CD4-positive, alpha-beta T cell (primary cell): ENCODE results near the gene TUBB4B. TPM values are rescaled to one million over a fixed set of nuclear protein-coding genes. Genes with fewer than 3 reads are reported as not detected.

Experiments used
- ATAC-seq: fragments of 200-7000 bp; cut with Tn5 transposase; one replicate; pipeline ENCODE4 v1.10.0; 2022; ENCODE audit warnings: mild to moderate bottlenecking; ENCODE audit not compliant: poor library complexity
- CTCF ChIA-PET: fragments of 350-600 bp; sonication (Branson Sonifier 250); formaldehyde crosslinking; loops from one replicate; lab custom pipeline; 2021; ENCODE audit warnings: antibody characterized with exemption, inconsistent platforms; lab: Charles Lee
- POLR2A ChIA-PET: fragments of 350-600 bp; sonication (Branson Sonifier 250); formaldehyde crosslinking; loops from one replicate; lab custom pipeline; 2021; ENCODE audit warnings: antibody characterized with exemption, inconsistent platforms; lab: Charles Lee
- DNase-seq, 14 experiments: peaks; one replicate each; pipeline ENCODE4 v3.0.0-alpha.2; 2013 to 2020; ENCODE audit warnings: mixed read lengths in 2 of 14
- H3K27ac ChIP-seq, 2 donors: one replicate each; pipeline versions ENCODE4 v1.5.1 to v1.7.0; 2013; ENCODE audit warnings: low read length in 2 of 2, low read depth in 1 of 2, mild to moderate bottlenecking in 1 of 2
- H3K27me3 ChIP-seq, 2 experiments: 1 replicate in 1 of 2; 2 replicates in 1 of 2; pipeline versions ENCODE4 v1.6.1 to v1.7.0; 2013; ENCODE audit warnings: low read length in 2 of 2, control low read depth in 1 of 2, mild to moderate bottlenecking in 1 of 2, moderate library complexity in 1 of 2; ENCODE audit not compliant: insufficient read depth in 2 of 2, control insufficient read depth in 1 of 2
- H3K36me3 ChIP-seq: one replicate; pipeline ENCODE4 v1.6.1; 2013; ENCODE audit warnings: low read length, control low read depth; ENCODE audit not compliant: insufficient read depth
- H3K4me1 ChIP-seq: one replicate; pipeline ENCODE4 v1.6.1; 2013; ENCODE audit warnings: low read length, control low read depth; ENCODE audit not compliant: insufficient read depth
- H3K4me3 ChIP-seq: one replicate; pipeline ENCODE4 v1.5.1; 2013; ENCODE audit warnings: mild to moderate bottlenecking, low read length, moderate library complexity
- H3K9me3 ChIP-seq, 2 experiments: 1 replicate in 1 of 2; 2 replicates in 1 of 2; pipeline versions ENCODE4 v1.6.1 to v1.7.0; 2013; ENCODE audit warnings: low read length in 2 of 2, mild to moderate bottlenecking in 2 of 2, control low read depth in 1 of 2, moderate library complexity in 1 of 2; ENCODE audit not compliant: control insufficient read depth in 1 of 2, insufficient read depth in 1 of 2
- H3K27ac Mint-ChIP-seq: one replicate; pipeline ENCODE4 v1.8.0; 2020; ENCODE audit warnings: mixed read lengths
- H3K27me3 Mint-ChIP-seq: one replicate; pipeline ENCODE4 v1.8.0; 2021; ENCODE audit warnings: mixed read lengths
- H3K36me3 Mint-ChIP-seq: one replicate; pipeline ENCODE4 v1.8.0; 2021; ENCODE audit warnings: low read depth, mixed read lengths
- H3K4me1 Mint-ChIP-seq: one replicate; pipeline ENCODE4 v1.8.0; 2021; ENCODE audit warnings: low read depth, mixed read lengths
- H3K4me3 Mint-ChIP-seq: one replicate; pipeline ENCODE4 v1.8.0; 2020; ENCODE audit warnings: mild to moderate bottlenecking, mixed read lengths
- H3K9me3 Mint-ChIP-seq: one replicate; pipeline ENCODE4 v1.8.0; 2020; ENCODE audit warnings: mixed read lengths
- intact Hi-C, 2 experiments: fragments of 100-400 bp; cut with DNase I in 1 of 2; cut with micrococcal nuclease in 1 of 2; formaldehyde crosslinking; loops; one replicate each; pipeline versions ENCODE4 v1.15.1 to v1.9.0; 2023 to 2025; cut with DNase I, micrococcal nuclease
- total RNA-seq, 174 experiments: library from RNA in 2 of 174; stranded (reverse) in 2 of 174; gene quantifications; one replicate each; pipeline ENCODE4 v1.2.3 and lab custom pipeline; 2021 to 2026
- TF ChIP-seq, protein P1 (sequence below): fragments of 200-600 bp; IDR thresholded peaks from one replicate; pipeline ENCODE4 v1.8.0; 2022; ENCODE audit warnings: antibody characterized with exemption, mild to moderate bottlenecking

The TUBB4B gene
- total RNA-seq, 2 experiments from 2014 or later = 93.8 to 98.2 TPM

DNA sequence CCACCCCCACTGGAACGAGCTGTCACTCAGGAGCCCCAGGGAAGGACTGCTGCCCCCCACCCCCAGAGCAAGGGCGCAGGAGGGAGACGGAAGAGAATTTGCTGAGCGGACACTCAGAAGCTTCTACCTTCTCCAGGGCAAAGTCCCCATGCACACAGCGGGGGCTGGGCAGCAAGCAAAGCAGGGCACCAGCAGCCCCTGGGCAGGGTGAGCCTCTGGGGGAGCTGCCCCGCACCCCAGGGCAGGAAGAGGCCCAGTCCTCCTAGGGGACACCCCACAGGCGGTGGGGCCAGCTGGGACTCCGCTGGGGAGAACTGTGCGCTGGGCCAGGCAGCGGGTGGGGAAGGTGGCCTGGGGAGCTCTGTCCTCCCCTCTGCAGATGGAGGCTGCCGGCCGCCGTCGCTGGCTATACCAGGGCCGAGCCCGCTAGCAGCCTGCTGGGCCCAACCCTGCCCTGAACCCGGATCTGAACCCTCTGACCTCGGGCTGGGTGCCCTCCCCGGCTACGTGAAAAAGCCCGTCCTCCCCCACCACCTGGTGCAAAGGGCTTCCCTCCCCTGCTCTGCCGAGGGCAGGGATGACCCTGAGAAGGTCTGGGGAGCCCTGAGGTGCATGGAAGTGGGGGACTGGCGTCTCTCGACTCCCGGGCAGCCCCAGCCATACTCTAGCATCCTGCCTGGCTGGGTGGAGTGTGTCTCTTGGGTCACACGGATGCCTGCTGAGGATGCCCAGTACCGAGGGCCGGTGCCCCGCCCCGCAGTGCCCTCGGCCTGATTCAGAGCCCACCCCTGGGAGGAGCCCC, 11.0 kb upstream of the TUBB4B start:
- Mint-ChIP-seq H3K27me3 (peaks cover 9% of the 10 kb centered on the region), H3K27ac (no peak overlapping the region), H3K9me3 (no peaks in the 10 kb centered on the region), H3K4me3 (no peak overlapping the region), H3K36me3 (no peaks in the 10 kb centered on the region), H3K4me1 (peaks cover 5% of the 10 kb centered on the region)
- DNase-seq = no peak
- ATAC-seq = no peak
- ChIA-PET CTCF (interaction anchor here (1.5 kb wide), 1 partner anchor 108 kb away, joined by 3 read pairs; no protein-coding TSS in a partner anchor), POLR2A (no interaction called here)
- Histone ChIP-seq H3K9me3 (peaks cover 0 to 10% of the 10 kb centered on the region in 2 experiments), H3K27ac (no peak overlapping the region), H3K36me3 (no peaks in the 10 kb centered on the region), H3K4me3 (no peak overlapping the region), H3K4me1 (peaks cover 8% of the 10 kb centered on the region), H3K27me3 (peaks cover 3 to 16% of the 10 kb centered on the region in 2 experiments)
- intact Hi-C loops = loop anchor here in 1 of 2 experiments (5.0 kb wide), 1 partner anchor 183 kb away; the partner anchor contains the start of gene NPDC1
- TF ChIP-seq, protein P1, sequence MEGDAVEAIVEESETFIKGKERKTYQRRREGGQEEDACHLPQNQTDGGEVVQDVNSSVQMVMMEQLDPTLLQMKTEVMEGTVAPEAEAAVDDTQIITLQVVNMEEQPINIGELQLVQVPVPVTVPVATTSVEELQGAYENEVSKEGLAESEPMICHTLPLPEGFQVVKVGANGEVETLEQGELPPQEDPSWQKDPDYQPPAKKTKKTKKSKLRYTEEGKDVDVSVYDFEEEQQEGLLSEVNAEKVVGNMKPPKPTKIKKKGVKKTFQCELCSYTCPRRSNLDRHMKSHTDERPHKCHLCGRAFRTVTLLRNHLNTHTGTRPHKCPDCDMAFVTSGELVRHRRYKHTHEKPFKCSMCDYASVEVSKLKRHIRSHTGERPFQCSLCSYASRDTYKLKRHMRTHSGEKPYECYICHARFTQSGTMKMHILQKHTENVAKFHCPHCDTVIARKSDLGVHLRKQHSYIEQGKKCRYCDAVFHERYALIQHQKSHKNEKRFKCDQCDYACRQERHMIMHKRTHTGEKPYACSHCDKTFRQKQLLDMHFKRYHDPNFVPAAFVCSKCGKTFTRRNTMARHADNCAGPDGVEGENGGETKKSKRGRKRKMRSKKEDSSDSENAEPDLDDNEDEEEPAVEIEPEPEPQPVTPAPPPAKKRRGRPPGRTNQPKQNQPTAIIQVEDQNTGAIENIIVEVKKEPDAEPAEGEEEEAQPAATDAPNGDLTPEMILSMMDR = no peak

DNA sequence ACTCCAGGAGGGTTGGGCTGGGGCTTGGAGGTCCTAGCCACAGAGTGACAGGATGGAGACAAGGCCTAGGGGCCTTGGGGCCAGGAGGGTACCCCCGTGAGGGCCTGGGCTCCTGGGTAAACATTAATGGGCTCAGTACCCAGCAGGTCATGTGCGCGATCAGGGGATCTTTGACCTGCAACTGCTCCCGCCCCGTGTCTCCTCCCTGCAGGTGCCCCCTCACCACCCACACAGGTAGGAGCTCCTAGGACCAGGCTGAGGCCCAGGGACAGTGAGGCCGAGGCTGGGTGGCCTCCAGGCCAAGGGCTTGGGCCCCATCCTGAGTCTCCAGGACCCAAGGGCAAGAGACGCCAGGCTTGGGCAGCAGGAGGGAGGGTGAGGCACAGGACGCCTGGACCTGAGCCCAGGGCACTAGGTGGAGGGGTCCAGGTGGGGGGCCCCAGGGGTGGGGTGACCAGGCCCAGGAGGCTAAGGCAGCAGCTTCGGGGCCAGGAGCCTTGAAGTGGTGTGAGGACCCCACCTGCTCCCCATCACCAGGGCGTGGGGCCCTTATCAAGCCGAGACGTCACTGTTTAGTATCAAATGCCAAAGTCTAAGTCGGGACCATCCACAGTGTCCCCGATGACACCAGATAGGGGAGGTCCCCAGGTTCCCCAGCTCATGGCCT, 10.2 kb upstream of the TUBB4B start, which contains the start of gene SLC34A3:
Gene SLC34A3 (plus strand): TSS at position 197 of the 667 bp plus-strand sequence. CDS start 802 bp downstream, outside the sequence.
- H3K9me3 ChIP-seq = peaks cover 0 to 10% of the 10 kb centered on the region in 2 experiments
- no peak within 1 kb of the TSS for H3K27ac ChIP-seq
- peaks cover 11% of the 10 kb centered on the region for H3K27me3 Mint-ChIP-seq
- TF ChIP-seq, protein P1 = no peak
- ATAC-seq = no peak
- no peak within 1 kb of the TSS for H3K4me3 ChIP-seq
- H3K36me3 Mint-ChIP-seq = no peaks in the 10 kb centered on the region
- no peak within 1 kb of the TSS for H3K4me3 Mint-ChIP-seq
- no peaks in the 10 kb centered on the region for H3K9me3 Mint-ChIP-seq
- peaks cover 5% of the 10 kb centered on the region for H3K4me1 Mint-ChIP-seq
- ChIA-PET POLR2A (no interaction called here), CTCF (no interaction called here)
- intact Hi-C loops = no loop called here
- peaks cover 3 to 16% of the 10 kb centered on the region in 2 experiments for H3K27me3 ChIP-seq
- no peak for DNase-seq
- no peaks in the 10 kb centered on the region for H3K36me3 ChIP-seq
- peaks cover 9% of the 10 kb centered on the region for H3K4me1 ChIP-seq
- no peak within 1 kb of the TSS for H3K27ac Mint-ChIP-seq

DNA sequence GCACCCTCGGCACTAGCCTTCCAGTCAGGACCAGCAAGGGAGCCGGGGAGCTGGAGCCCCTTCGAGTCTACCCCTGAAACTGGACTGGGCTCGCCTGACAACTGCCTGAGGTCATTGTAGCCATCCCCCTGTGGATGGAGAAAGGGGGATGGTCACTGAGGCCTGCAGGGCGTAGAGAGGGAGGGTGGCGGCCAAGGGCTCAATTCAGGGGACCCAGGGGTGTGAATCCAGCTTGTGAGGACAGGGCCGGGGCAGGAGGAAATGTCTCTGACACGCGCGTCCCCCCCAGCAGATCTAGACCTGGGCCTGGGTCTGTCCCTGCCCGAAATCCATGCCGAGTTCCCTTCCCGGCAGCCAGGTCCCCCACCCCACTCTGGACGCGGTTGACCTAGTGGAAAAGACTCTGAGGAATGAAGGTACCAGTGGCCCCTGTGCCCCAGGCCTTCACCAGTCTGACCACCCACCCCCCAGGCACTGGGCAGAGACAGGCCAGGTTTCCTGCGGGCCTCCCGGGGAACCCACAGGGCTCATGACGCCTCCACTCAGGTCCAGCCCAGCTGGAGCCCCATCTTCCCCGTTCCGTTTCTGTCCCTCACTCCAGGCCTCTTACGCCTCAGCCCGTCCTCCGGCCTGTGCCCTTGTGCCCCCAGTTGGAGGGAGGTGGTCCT, 9.6 kb upstream of the TUBB4B start:
- CTCF ChIA-PET = no interaction called here
- DNase-seq = no peak
- H3K27me3 Mint-ChIP-seq = peaks cover 11% of the 10 kb centered on the region

More for the DNA sequence above, 9.6 kb upstream of the TUBB4B start:
- Histone ChIP-seq H3K9me3 (peaks cover 0 to 10% of the 10 kb centered on the region in 2 experiments), H3K27me3 (peaks cover 3 to 16% of the 10 kb centered on the region in 2 experiments), H3K36me3 (no peaks in the 10 kb centered on the region), H3K4me1 (peaks cover 16% of the 10 kb centered on the region), H3K4me3 (no peak overlapping the region), H3K27ac (no peak overlapping the region)
- H3K27ac Mint-ChIP-seq = no peak overlapping the region
- H3K36me3 Mint-ChIP-seq = no peaks in the 10 kb centered on the region
- no peak for ATAC-seq
- intact Hi-C loops = no loop called here
- TF ChIP-seq, protein P1 = no peak
- no peaks in the 10 kb centered on the region for H3K9me3 Mint-ChIP-seq
- peaks cover 5% of the 10 kb centered on the region for H3K4me1 Mint-ChIP-seq
- H3K4me3 Mint-ChIP-seq = no peak overlapping the region
- POLR2A ChIA-PET = no interaction called here
